Measurements from ENCODE around the gene RIPK1. TPM values are rescaled to one million over a fixed set of nuclear protein-coding genes. Genes with fewer than 3 reads are reported as not detected.

Gene RIPK1
- total RNA-seq, 1 experiment from 2014 or later: 14.5 TPM

DNA sequence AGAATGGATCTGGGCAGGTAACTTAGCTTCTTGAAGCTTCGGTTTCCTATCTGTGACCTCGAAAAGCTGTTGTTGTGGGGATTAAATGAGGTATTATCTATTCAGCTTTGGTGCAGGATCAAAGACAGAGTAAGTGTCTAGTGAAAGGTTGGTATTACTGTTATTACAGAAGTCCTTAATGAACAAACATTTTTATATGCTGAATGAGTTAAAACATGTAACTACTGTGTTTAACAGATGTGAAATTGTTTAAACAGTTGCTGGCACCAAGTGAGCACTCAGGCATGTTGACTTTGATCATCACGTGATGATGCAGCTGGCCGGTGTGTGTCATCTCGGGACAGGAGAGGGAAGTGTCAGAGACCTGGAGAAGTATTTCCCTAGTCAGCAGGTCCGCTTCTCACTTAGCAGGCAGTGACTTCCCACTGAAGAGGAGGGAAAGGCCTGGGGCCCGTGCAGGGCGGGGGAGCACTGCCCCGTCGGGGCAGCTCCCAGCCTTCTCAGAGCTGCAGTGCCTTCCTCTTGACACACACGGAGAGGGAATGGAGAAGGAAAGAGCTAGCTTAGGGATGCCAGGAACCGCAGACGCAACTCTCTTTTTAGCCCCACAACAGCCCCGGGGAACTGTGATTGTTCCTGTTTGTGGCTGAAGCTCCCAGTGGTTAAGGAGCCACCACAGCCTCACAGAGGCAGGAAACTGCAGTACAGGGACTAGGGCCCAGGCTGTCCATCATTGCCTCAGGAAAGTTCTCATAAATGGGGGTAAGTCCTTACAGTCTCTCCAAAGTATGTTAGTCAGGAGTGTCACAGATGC lies 71.0 kb downstream of the RIPK1 start:
- Histone ChIP-seq H3K4me3 (ENCODE audit: low read length) (no peak overlapping the region), H3K79me2 (ENCODE audit: low read length) (no peaks in the 10 kb centered on the region), H3K4me2 (ENCODE audit: low read length) (0 out of 2 replicates have a peak overlapping the region, but pooled peaks have one; percentile 11), H3K9me2 (replicated peaks; ENCODE audit: low read length) (no peaks in the 10 kb centered on the region), H3K9ac (ENCODE audit: low read length) (no peak overlapping the region), H3K27me3 (ENCODE audit: low read length) (no peaks in the 10 kb centered on the region), H4K20me1 (ENCODE audit: low read length) (no peaks in the 10 kb centered on the region), H3K36me3 (ENCODE audit: low read depth, low read length) (peaks cover 3% of the 10 kb centered on the region), H3K9me3 (ENCODE audit: low read length) (no peaks in the 10 kb centered on the region), H3K27ac (ENCODE audit: low read length) (no peak overlapping the region), H3K4me1 (ENCODE audit: insufficient read depth, low read length) (peaks cover 21% of the 10 kb centered on the region), H2AFZ (ENCODE audit: low read length) (no peak overlapping the region), H3F3A (ENCODE audit: low read length, unreplicated experiment) (no peaks in the 10 kb centered on the region)
- ChIA-PET POLR2A (ENCODE audit: unreplicated experiment) (no interaction called here), CTCF (no interaction called here)
- TF ChIP-seq EZH2phosphoT487 (IDR thresholded peaks at IDR 0.05; ENCODE audit: borderline replicate concordance, low read length) (no peak), CTCF (conservative IDR thresholded peaks at IDR 0.05; ENCODE audit: low read depth, low read length) (no peak), EZH2 (IDR thresholded peaks at IDR 0.05; ENCODE audit: low read length, unreplicated experiment) (no peak)
- ATAC-seq (peak; percentile 99), DNase-seq (peak; percentile 77)
- BruUV-seq (replicated peaks): no TSS peak
- intact Hi-C loops (cut with micrococcal nuclease): no loop called here

GRCh38 chr6:3140201-3140600 lies 71.9 kb downstream of the RIPK1 start:
- H3K27ac ChIP-seq (ENCODE audit: low read length): no peak overlapping the region
- H3K9me2 ChIP-seq (replicated peaks; ENCODE audit: low read length): no peaks in the 10 kb centered on the region
- intact Hi-C loops (cut with micrococcal nuclease): no loop called here
- CTCF ChIA-PET: no interaction called here
- no peaks in the 10 kb centered on the region for H4K20me1 ChIP-seq (ENCODE audit: low read length)
- H3K9ac ChIP-seq (ENCODE audit: low read length): no peak overlapping the region
- no peak overlapping the region for H2AFZ ChIP-seq (ENCODE audit: low read length)
- ATAC-seq: no peak
- H3K4me1 ChIP-seq (ENCODE audit: insufficient read depth, low read length): peaks cover 21% of the 10 kb centered on the region
- no TSS peak for BruUV-seq (replicated peaks)
- H3K27me3 ChIP-seq (ENCODE audit: low read length): no peaks in the 10 kb centered on the region
- POLR2A ChIA-PET (ENCODE audit: unreplicated experiment): interaction anchor here (0.5 kb wide), 1 partner anchor 1218 kb away, joined by 5 read pairs; no protein-coding TSS in a partner anchor
- no peak overlapping the region for H3K4me2 ChIP-seq (ENCODE audit: low read length)
- H3F3A ChIP-seq (ENCODE audit: low read length, unreplicated experiment): no peaks in the 10 kb centered on the region
- H3K36me3 ChIP-seq (ENCODE audit: low read depth, low read length): peaks cover 3% of the 10 kb centered on the region
- H3K9me3 ChIP-seq (ENCODE audit: low read length): no peaks in the 10 kb centered on the region
- TF ChIP-seq EZH2 (IDR thresholded peaks at IDR 0.05; ENCODE audit: low read length, unreplicated experiment): no peak
- no peak for TF ChIP-seq CTCF (conservative IDR thresholded peaks at IDR 0.05; ENCODE audit: low read depth, low read length)
- TF ChIP-seq EZH2phosphoT487 (IDR thresholded peaks at IDR 0.05; ENCODE audit: borderline replicate concordance, low read length): no peak
- DNase-seq: no peak
- no peaks in the 10 kb centered on the region for H3K79me2 ChIP-seq (ENCODE audit: low read length)
- no peak overlapping the region for H3K4me3 ChIP-seq (ENCODE audit: low read length)

DNA sequence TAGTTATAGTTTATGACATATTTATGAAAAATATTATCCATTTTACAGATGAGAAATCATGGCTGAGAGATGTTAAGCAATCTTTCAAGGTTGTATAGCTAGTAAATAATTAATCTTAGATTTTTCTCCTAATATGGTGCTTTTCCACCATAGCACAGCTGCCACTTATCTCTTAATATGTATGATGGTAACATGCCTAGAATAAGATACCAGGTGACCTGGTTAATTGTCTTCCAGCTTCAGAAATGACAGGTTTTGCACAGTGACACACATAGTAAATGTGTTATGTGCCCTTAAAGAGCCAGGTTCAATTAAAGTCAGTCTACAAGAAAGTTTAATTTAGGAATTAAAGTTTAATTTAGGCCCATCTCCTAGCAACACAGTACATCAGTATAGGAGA lies 74.2 kb downstream of the RIPK1 start:
- no peaks in the 10 kb centered on the region for H3F3A ChIP-seq (ENCODE audit: low read length, unreplicated experiment)
- no peak overlapping the region for H3K4me3 ChIP-seq (ENCODE audit: low read length)
- H3K9ac ChIP-seq (ENCODE audit: low read length): no peak overlapping the region
- intact Hi-C loops (cut with micrococcal nuclease): no loop called here
- no peak for TF ChIP-seq CTCF (conservative IDR thresholded peaks at IDR 0.05; ENCODE audit: low read depth, low read length)
- TF ChIP-seq EZH2 (IDR thresholded peaks at IDR 0.05; ENCODE audit: low read length, unreplicated experiment): no peak
- TF ChIP-seq EZH2phosphoT487 (IDR thresholded peaks at IDR 0.05; ENCODE audit: borderline replicate concordance, low read length): no peak
- no peak overlapping the region for H2AFZ ChIP-seq (ENCODE audit: low read length)
- H4K20me1 ChIP-seq (ENCODE audit: low read length): no peaks in the 10 kb centered on the region
- no peak overlapping the region for H3K4me2 ChIP-seq (ENCODE audit: low read length)
- peaks cover 6% of the 10 kb centered on the region for H3K36me3 ChIP-seq (ENCODE audit: low read depth, low read length)
- POLR2A ChIA-PET (ENCODE audit: unreplicated experiment): no interaction called here
- no peaks in the 10 kb centered on the region for H3K9me3 ChIP-seq (ENCODE audit: low read length)
- no peak for DNase-seq
- no peak overlapping the region for H3K27ac ChIP-seq (ENCODE audit: low read length)
- no peaks in the 10 kb centered on the region for H3K79me2 ChIP-seq (ENCODE audit: low read length)
- CTCF ChIA-PET: interaction anchor here (0.6 kb wide), 1 partner anchor 18 kb away, joined by 3 read pairs; no protein-coding TSS in a partner anchor
- no peaks in the 10 kb centered on the region for H3K27me3 ChIP-seq (ENCODE audit: low read length)
- no TSS peak for BruUV-seq (replicated peaks)
- no peak for ATAC-seq
- H3K4me1 ChIP-seq (ENCODE audit: insufficient read depth, low read length): peaks cover 21% of the 10 kb centered on the region
- no peaks in the 10 kb centered on the region for H3K9me2 ChIP-seq (replicated peaks; ENCODE audit: low read length)

All from PC-3 (cell line).